CD4-positive, alpha-beta T cell (primary cell): ENCODE data around the gene RPN2. TPM values are rescaled to one million over a fixed set of nuclear protein-coding genes. Genes with fewer than 3 reads are reported as not detected.

ENCODE experiments used
- ATAC-seq: fragments of 200-7000 bp; cut with Tn5 transposase; one replicate; pipeline ENCODE4 v1.10.0; 2022; ENCODE audit warnings: mild to moderate bottlenecking; ENCODE audit not compliant: poor library complexity
- CTCF ChIA-PET: fragments of 350-600 bp; sonication (Branson Sonifier 250); formaldehyde crosslinking; loops from one replicate; lab custom pipeline; 2021; ENCODE audit warnings: antibody characterized with exemption, inconsistent platforms; lab: Charles Lee
- POLR2A ChIA-PET: fragments of 350-600 bp; sonication (Branson Sonifier 250); formaldehyde crosslinking; loops from one replicate; lab custom pipeline; 2021; ENCODE audit warnings: antibody characterized with exemption, inconsistent platforms; lab: Charles Lee
- DNase-seq, 14 experiments: peaks; one replicate each; pipeline ENCODE4 v3.0.0-alpha.2; 2013 to 2020; ENCODE audit warnings: mixed read lengths in 2 of 14
- H3K27ac ChIP-seq, 2 donors: one replicate each; pipeline versions ENCODE4 v1.5.1 to v1.7.0; 2013; ENCODE audit warnings: low read length in 2 of 2, low read depth in 1 of 2, mild to moderate bottlenecking in 1 of 2
- H3K27me3 ChIP-seq, 2 experiments: 1 replicate in 1 of 2; 2 replicates in 1 of 2; pipeline versions ENCODE4 v1.6.1 to v1.7.0; 2013; ENCODE audit warnings: low read length in 2 of 2, control low read depth in 1 of 2, mild to moderate bottlenecking in 1 of 2, moderate library complexity in 1 of 2; ENCODE audit not compliant: insufficient read depth in 2 of 2, control insufficient read depth in 1 of 2
- H3K36me3 ChIP-seq: one replicate; pipeline ENCODE4 v1.6.1; 2013; ENCODE audit warnings: low read length, control low read depth; ENCODE audit not compliant: insufficient read depth
- H3K4me1 ChIP-seq: one replicate; pipeline ENCODE4 v1.6.1; 2013; ENCODE audit warnings: low read length, control low read depth; ENCODE audit not compliant: insufficient read depth
- H3K4me3 ChIP-seq: one replicate; pipeline ENCODE4 v1.5.1; 2013; ENCODE audit warnings: mild to moderate bottlenecking, low read length, moderate library complexity
- H3K9me3 ChIP-seq, 2 experiments: 1 replicate in 1 of 2; 2 replicates in 1 of 2; pipeline versions ENCODE4 v1.6.1 to v1.7.0; 2013; ENCODE audit warnings: low read length in 2 of 2, mild to moderate bottlenecking in 2 of 2, control low read depth in 1 of 2, moderate library complexity in 1 of 2; ENCODE audit not compliant: control insufficient read depth in 1 of 2, insufficient read depth in 1 of 2
- H3K27ac Mint-ChIP-seq: one replicate; pipeline ENCODE4 v1.8.0; 2020; ENCODE audit warnings: mixed read lengths
- H3K27me3 Mint-ChIP-seq: one replicate; pipeline ENCODE4 v1.8.0; 2021; ENCODE audit warnings: mixed read lengths
- H3K36me3 Mint-ChIP-seq: one replicate; pipeline ENCODE4 v1.8.0; 2021; ENCODE audit warnings: low read depth, mixed read lengths
- H3K4me1 Mint-ChIP-seq: one replicate; pipeline ENCODE4 v1.8.0; 2021; ENCODE audit warnings: low read depth, mixed read lengths
- H3K4me3 Mint-ChIP-seq: one replicate; pipeline ENCODE4 v1.8.0; 2020; ENCODE audit warnings: mild to moderate bottlenecking, mixed read lengths
- H3K9me3 Mint-ChIP-seq: one replicate; pipeline ENCODE4 v1.8.0; 2020; ENCODE audit warnings: mixed read lengths
- intact Hi-C, 2 experiments: fragments of 100-400 bp; cut with DNase I in 1 of 2; cut with micrococcal nuclease in 1 of 2; formaldehyde crosslinking; loops; one replicate each; pipeline versions ENCODE4 v1.15.1 to v1.9.0; 2023 to 2025; cut with DNase I, micrococcal nuclease
- total RNA-seq, 174 experiments: library from RNA in 2 of 174; stranded (reverse) in 2 of 174; gene quantifications; one replicate each; pipeline ENCODE4 v1.2.3 and lab custom pipeline; 2021 to 2026
- TF ChIP-seq, protein P1 (sequence below): fragments of 200-600 bp; IDR thresholded peaks from one replicate; pipeline ENCODE4 v1.8.0; 2022; ENCODE audit warnings: antibody characterized with exemption, mild to moderate bottlenecking

RPN2 gene
- total RNA-seq, 2 experiments from 2014 or later = 62.8 to 65.8 TPM

DNA sequence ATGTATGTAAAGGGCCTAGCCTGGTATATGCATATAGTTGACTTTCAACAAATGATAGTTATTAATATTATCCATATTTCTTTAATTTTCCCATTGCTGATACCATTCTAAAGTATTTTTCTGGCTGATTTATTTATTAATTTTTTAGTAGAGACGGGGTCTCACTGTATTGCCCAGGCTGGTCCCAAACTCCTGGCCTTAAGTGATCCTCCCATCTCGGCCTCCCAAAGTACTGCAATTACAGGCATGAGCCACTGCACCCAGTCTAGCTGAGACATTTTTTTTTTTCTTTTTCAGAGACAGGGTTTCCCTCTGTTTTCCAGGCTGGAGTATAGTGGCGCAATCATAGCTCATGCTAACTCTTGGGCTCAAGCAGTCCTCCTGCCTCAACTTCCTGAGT lies 30.1 kb downstream of the RPN2 start:
- Mint-ChIP-seq H3K4me1 (no peaks in the 10 kb centered on the region), H3K27me3 (no peaks in the 10 kb centered on the region), H3K4me3 (no peak overlapping the region), H3K9me3 (no peaks in the 10 kb centered on the region), H3K36me3 (peaks cover 80% of the 10 kb centered on the region), H3K27ac (no peak overlapping the region)
- no peaks in the 10 kb centered on the region for H3K4me1 ChIP-seq
- H3K36me3 ChIP-seq = peaks cover 97% of the 10 kb centered on the region
- DNase-seq (no peak), ATAC-seq (no peak)
- no peak overlapping the region for H3K4me3 ChIP-seq
- intact Hi-C loops = no loop called here
- TF ChIP-seq, protein P1, sequence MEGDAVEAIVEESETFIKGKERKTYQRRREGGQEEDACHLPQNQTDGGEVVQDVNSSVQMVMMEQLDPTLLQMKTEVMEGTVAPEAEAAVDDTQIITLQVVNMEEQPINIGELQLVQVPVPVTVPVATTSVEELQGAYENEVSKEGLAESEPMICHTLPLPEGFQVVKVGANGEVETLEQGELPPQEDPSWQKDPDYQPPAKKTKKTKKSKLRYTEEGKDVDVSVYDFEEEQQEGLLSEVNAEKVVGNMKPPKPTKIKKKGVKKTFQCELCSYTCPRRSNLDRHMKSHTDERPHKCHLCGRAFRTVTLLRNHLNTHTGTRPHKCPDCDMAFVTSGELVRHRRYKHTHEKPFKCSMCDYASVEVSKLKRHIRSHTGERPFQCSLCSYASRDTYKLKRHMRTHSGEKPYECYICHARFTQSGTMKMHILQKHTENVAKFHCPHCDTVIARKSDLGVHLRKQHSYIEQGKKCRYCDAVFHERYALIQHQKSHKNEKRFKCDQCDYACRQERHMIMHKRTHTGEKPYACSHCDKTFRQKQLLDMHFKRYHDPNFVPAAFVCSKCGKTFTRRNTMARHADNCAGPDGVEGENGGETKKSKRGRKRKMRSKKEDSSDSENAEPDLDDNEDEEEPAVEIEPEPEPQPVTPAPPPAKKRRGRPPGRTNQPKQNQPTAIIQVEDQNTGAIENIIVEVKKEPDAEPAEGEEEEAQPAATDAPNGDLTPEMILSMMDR = no peak
- ChIA-PET CTCF (no interaction called here), POLR2A (no interaction called here)
- no peak overlapping the region for H3K27ac ChIP-seq
- H3K27me3 ChIP-seq = no peaks in the 10 kb centered on the region
- no peaks in the 10 kb centered on the region for H3K9me3 ChIP-seq

DNA sequence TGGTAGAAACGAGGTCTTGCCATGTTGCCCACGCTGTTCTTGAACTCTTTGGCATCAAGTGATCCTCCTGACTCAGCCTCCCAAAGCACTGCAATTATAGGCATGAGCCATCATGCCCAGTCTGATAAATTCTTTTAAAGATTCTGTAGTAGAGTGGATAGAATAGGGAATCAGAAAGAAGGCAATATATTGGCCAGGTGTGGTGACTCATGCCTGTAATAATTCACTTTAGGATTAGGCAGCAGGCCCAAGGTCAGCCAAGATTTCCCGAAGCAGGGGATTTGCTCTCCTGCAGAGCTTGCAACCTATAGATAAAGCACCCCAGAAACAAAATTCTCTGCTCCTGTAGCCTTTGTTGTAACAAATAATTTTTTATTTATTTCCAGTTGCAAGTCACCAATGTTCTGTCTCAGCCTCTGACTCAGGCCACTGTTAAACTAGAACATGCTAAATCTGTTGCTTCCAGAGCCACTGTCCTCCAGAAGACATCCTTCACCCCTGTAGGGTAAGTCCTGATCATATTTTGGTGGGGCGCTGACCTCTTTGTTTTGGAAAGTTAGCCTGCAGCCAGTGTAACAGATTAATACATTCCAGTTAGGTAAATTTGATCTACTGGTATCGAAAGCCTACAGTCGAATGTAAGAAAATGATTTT lies 30.7 kb downstream of the RPN2 start:
- POLR2A ChIA-PET = no interaction called here
- Histone ChIP-seq H3K27me3 (no peaks in the 10 kb centered on the region), H3K4me1 (no peaks in the 10 kb centered on the region), H3K9me3 (no peaks in the 10 kb centered on the region), H3K27ac (no peak overlapping the region), H3K4me3 (no peak overlapping the region), H3K36me3 (peaks cover 97% of the 10 kb centered on the region)
- Mint-ChIP-seq H3K27ac (no peak overlapping the region), H3K4me3 (no peak overlapping the region), H3K27me3 (no peaks in the 10 kb centered on the region), H3K4me1 (no peaks in the 10 kb centered on the region), H3K36me3 (peaks cover 80% of the 10 kb centered on the region), H3K9me3 (no peaks in the 10 kb centered on the region)
- TF ChIP-seq, protein P1 = no peak
- ATAC-seq (no peak), DNase-seq (no peak)
- CTCF ChIA-PET = interaction anchor here (1.0 kb wide), 1 partner anchor 13 kb away, joined by 6 read pairs; no protein-coding TSS in a partner anchor
- intact Hi-C loops = no loop called here

DNA sequence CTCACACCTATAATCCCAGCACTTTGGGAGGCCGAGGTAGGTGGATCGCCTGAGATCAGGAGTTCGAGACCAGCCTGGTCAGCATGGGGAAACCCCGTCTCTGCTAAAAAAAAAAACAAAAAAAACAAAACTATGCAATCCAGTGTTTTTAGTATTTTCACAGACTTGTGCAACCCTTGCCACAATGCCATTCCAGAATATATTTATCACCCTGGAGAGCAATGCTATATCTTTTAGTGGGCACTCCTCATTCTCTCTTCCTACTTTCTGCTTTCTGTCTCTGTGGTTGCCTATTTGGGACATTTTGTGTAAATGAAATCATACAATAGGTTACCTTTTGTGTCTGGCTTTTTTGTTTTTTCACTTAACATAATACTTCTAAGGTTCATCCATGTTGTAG lies 39.3 kb downstream of the RPN2 start:
- ATAC-seq (no peak), DNase-seq (no peak)
- H3K4me3 ChIP-seq = no peak overlapping the region
- TF ChIP-seq, protein P1 = no peak
- H3K27me3 Mint-ChIP-seq = no peaks in the 10 kb centered on the region
- no peak overlapping the region for H3K27ac Mint-ChIP-seq
- peaks cover 85% of the 10 kb centered on the region for H3K36me3 Mint-ChIP-seq
- no peak overlapping the region for H3K4me3 Mint-ChIP-seq
- ChIA-PET POLR2A (no interaction called here), CTCF (no interaction called here)
- H3K4me1 Mint-ChIP-seq = peaks cover 4% of the 10 kb centered on the region
- intact Hi-C loops = no loop called here
- H3K27ac ChIP-seq = no peak overlapping the region
- H3K9me3 Mint-ChIP-seq = no peaks in the 10 kb centered on the region
- peaks cover 78% of the 10 kb centered on the region for H3K36me3 ChIP-seq
- H3K9me3 ChIP-seq = no peaks in the 10 kb centered on the region
- H3K27me3 ChIP-seq = no peaks in the 10 kb centered on the region
- no peaks in the 10 kb centered on the region for H3K4me1 ChIP-seq
